Esophagus mucosa (tissue), 1 donor: ENCODE data around the gene PCDHGC4. TPM values are rescaled to one million over a fixed set of nuclear protein-coding genes. Genes with fewer than 3 reads are reported as not detected.
A peak's percentile ranks its signal among the peaks of the same experiment; 100 is the strongest.

Experiments
- ATAC-seq: fragments of 200-7000 bp; cut with Tn5 transposase; one replicate; pipeline ENCODE4 v1.9.1; 2020
- total RNA-seq: library from RNA; stranded (reverse); gene quantifications from one replicate; pipeline ENCODE4 v1.2.4, GENCODE V29; 2023
- donor health status: DM: yes; HTN: yes; CAD: no.

The PCDHGC4 gene
- total RNA-seq, 1 donor from 2014 or later = 1.1 TPM

DNA sequence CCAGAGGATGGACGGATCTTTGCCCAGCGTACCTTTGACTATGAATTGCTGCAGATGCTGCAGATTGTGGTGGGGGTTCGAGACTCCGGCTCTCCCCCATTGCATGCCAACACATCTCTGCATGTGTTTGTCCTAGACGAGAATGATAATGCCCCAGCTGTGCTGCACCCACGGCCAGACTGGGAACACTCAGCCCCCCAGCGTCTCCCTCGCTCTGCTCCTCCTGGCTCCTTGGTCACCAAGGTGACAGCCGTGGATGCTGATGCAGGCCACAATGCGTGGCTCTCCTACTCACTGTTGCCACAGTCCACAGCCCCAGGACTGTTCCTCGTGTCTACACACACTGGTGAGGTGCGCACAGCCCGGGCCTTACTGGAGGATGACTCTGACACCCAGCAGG lies 5.9 kb downstream of the PCDHGC4 start:
- no peak for ATAC-seq

- no peak for ATAC-seq
These were observed 6.7 kb downstream of the PCDHGC4 start for GRCh38 chr5:141491323-141492167.

GRCh38 chr5:141492168-141492885 lies 7.5 kb downstream of the PCDHGC4 start:
- no peak for ATAC-seq

GRCh38 chr5:141493500-141494422 lies 8.9 kb downstream of the PCDHGC4 start:
- ATAC-seq = no peak

DNA sequence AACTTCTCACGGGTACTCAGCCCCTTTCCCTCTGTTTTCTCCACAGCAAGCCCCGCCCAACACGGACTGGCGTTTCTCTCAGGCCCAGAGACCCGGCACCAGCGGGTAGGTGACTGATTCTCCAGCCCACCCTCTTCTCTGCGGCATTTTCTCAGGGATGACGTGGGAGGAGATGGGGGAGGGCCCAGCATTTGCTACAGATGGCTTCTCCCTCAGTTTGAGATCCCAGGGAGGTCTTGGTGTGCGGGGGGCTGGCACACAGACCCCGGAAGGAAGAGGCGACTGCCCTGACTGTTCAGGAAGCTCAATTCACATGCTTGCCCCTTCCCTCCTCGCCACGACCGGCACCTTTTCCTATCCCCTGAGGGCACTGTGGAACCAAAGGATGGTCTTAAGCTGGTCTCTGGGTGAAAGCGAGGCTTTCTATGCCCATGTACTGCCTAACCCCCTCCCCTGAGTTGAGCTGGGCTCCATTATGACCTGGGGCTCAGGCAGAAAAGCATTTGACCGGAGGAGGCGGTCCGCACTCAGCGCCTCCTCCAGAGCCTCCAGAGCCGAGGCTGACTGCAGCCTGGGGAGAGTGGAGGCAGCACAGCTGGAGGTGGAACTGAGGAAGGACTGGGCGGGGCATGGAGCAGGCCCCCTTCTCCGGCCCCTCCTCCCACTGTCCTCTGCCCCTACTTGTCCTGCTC lies 10.1 kb downstream of the PCDHGC4 start:
- ATAC-seq = no peak

- no peak for ATAC-seq
These were observed 10.6 kb downstream of the PCDHGC4 start for GRCh38 chr5:141495453-141495811.

DNA sequence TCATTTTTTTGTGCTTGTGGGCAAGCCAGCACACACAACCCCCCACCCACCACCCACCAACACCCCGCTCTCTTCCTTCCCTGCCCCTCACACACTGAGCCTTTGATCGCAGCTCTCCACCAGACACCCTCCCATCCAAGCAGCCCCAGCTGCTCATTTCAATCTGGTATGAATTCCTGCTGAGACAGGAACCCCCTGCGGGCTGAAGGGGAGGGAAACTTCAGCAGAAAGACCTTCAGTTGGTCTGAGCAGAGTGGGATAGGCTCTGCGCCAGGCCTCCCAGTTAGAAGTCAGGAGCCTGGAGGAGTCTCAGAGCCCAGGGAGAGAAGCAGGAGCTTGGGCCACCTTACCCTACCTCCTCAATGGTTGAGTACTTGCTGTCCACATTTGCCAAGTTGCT lies 11.2 kb downstream of the PCDHGC4 start:
- no peak for ATAC-seq

- ATAC-seq = no peak
These were observed 16.9 kb downstream of the PCDHGC4 start for GRCh38 chr5:141501761-141502160.

DNA sequence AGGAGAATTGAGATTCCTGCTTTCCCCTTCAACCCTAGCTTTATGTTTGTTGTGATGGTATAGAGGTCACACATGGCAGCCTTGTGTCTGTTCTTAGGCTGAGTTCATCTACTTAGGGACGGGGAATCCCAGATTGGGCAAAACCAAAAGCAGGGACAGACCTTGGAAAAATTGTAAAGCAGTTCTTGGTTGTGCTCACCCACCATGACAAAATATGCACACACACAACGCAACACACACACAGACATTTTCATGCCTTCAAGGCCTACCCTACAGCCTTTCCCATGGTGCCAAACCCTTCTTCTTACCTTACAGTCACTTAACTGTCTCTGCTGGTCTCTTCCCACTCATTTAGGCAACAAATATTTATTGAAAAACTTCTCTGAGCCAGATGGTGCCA lies 18.9 kb downstream of the PCDHGC4 start:
- ATAC-seq = no peak

DNA sequence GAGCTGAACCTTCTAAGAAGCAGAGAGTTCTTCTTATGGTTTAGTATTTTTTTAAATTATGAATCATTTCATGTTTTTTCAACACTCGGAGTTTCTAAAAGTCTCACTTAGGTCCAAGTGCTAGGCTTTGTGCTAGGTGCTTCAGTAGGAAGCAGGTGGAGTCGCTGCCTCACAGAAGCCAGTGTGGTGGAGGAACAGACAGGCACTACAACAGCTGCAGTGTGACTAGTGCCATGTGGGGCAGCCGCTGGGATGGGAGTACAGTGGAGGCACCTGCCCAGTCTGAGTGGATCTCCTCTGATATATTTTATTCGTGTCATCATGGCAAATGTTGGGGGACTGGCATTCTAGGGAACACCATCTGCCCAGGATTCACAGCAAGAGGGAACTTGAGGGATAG lies 19.4 kb downstream of the PCDHGC4 start:
- ATAC-seq = no peak

DNA sequence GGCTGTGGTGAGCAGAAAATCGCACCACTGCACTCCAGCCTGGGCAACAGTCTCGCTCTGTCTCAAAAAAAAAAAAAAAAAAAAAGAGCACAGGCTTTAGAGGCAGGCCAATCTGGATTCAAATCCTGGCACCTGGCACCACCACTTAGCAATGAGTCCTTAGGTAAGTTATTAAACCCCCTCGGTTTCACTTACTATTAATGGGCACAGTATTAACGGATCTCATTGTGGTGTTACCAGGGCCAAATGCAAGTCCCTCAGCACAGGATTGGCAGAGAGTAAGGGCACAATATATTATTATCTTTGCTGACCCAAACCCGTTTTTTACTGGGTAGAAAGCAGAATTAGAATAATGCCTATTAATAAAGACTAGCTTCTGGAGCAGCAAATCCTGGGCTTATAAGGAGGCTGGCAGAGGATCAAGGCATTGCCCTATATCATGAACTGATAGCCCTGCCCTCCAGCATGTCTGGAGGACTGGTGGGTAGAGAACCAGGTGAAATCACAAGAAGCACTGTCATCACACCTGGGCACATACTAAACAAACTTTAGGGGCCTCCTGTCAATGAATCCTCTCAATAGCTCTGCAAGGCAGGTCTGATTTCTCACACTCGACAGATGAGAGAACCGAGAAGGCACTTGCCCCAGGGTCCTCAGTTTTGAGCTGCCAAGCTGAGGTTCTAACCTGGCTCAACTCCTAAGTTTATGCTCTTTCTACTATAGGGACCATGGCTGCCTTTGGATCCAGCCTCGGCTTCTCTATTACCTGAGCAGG lies 21.7 kb downstream of the PCDHGC4 start:
- no peak for ATAC-seq

DNA sequence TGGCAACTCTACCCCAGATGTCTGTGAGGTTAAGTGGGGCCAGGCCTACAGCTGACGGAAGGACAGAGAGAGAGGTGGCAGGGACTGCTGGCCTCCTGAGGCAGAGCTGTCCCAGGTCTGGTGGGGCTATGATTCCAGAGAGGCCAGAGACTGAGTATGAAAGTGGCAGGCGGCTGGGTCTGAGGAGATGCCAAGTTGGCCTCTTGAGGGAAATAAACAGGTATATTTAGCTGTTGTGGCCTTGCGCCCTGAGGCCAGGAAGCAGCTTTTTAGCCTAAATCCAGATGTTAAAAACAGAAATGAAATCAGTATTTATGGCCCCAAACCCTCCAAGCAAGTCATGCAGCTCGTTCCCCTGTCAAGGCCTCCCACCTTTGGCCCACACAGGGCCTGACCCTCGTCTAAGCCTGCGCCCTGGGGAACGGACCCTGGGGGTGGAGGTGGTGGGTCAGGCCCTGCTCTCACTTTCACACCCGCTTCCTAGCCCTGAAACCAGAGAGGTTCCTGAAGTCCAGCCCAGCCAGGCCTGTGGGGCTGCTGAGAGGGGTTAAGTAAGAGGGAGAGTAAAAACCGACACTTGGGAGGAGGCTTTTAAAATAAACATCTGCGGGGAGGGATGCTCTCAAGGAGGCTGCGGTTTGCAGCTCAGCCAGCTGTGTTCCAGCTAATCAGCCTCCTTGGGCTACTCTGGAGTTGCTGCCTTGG lies 22.7 kb downstream of the PCDHGC4 start:
- no peak for ATAC-seq

- ATAC-seq = no peak
These were observed 23.6 kb downstream of the PCDHGC4 start for GRCh38 chr5:141508440-141508797.

DNA sequence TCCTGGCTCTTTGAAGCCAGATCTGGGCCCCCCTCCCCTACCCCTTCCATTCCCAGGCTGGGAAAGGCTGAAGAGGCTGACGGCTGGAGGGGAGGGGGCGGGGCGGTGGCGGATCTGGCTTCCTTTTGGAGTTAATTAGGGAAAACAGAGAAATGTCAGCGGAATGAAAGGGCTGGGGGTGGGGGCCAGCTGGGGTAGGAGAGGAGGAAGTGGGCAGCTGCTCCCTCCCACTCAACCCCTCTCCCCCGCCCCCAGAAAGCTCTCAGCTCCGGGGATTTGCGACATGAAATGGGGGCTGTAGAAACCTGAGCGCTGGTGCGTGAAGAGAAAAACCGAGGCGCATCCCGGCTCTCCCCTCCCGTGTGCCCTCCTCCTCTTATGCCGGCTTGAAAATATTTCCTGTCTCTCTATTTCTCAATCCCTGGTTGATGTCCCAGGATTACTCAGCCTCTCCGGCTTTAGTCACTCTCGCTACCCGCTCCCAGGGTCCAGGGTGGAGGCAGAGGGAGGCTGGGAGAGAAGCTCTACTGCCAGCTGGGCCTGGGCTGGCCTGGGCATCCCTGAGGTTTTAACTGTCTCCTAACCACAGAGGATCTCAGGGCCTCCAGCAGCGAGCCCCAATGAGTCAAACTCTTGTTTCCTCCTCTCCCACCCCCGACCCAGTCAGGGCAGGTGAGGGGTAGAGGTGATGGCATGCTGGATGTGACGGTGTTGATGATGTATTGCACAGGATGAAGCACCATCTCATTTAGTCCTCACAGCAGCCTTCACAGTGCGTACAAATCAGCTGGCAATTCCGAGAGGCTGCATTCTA lies 24.2 kb downstream of the PCDHGC4 start:
- no peak for ATAC-seq

DNA sequence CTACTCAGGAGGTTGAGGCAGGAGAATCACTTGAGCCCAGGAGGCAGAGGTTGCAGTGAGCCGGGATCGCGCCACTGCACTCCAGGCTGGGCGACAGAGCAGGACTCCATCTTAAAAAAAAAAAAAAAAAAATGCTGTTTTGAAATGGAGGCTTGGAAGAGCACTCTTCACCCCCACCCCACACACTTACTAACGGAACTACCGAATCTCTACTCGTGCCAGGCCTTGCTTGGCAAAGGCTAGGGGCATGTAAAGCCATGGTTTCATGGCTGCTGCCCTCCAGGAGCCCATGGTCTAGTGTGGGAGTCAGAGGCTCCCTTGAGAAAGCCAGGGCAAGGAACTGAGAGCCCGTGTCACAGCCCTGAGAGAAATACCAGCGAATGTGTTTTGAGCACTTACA lies 25.3 kb downstream of the PCDHGC4 start:
- no peak for ATAC-seq

DNA sequence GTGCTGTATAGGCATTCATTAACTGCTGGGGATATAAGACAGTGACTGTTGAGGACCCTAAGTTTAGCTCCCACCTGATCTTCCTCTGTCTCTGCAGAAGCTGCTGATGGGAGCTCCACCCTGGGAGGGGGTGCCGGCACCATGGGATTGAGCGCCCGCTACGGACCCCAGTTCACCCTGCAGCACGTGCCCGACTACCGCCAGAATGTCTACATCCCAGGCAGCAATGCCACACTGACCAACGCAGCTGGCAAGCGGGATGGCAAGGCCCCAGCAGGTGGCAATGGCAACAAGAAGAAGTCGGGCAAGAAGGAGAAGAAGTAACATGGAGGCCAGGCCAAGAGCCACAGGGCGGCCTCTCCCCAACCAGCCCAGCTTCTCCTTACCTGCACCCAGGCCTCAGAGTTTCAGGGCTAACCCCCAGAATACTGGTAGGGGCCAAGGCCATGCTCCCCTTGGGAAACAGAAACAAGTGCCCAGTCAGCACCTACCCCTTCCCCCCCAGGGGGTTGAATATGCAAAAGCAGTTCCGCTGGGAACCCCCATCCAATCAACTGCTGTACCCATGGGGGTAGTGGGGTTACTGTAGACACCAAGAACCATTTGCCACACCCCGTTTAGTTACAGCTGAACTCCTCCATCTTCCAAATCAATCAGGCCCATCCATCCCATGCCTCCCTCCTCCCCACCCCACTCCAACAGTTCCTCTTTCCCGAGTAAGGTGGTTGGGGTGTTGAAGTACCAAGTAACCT lies 26.2 kb downstream of the PCDHGC4 start:
- no peak for ATAC-seq

GRCh38 chr5:141511771-141512325 lies 27.0 kb downstream of the PCDHGC4 start:
- ATAC-seq = no peak

GRCh38 chr5:141512390-141512910 lies 27.6 kb downstream of the PCDHGC4 start:
- peak; percentile 52 for ATAC-seq
